CD4-positive, alpha-beta T cell treated with Interleukin-2 at 100 ng/mL for 4 hours (primary cell): ENCODE results near the gene GNAQ.
A peak's percentile ranks its signal among the peaks of the same experiment; 100 is the strongest.
"Not testable (repeated sequence)": the region's sequence is repeated elsewhere in the genome, so short reads cannot be mapped to it uniquely, and the experiment has no call there.

Source experiments
- DNase-seq: peaks from one replicate; pipeline ENCODE4 v3.0.0-alpha.2; 2020; ENCODE audit warnings: low spot score

GNAQ gene

GRCh38 chr9:77729177-77729576 lies 302.4 kb downstream of the GNAQ start:
- DNase-seq, result no peak

DNA sequence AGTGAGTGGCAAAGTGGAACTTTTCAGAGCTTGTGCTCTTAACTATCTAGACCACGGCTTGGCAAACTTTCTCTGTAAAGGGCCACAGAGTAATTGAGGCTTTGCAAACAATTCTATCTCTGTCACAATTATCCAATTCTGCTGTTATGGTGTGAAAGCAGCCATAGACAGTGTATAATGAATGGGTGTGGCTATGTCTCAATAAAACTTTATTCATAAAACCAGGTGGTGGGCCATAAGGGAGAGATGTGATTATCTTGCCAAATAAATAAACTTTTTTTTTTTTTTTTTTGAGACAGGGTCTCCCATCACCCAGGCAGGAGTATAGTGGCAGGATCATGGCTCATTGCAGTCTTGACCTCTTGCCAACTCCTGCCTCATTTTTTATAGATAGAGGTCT lies 304.8 kb downstream of the GNAQ start:
- no peak for DNase-seq

- DNase-seq, result no peak
Observed at GRCh38 chr9:77726289-77726688, 305.3 kb downstream of the GNAQ start.

DNA sequence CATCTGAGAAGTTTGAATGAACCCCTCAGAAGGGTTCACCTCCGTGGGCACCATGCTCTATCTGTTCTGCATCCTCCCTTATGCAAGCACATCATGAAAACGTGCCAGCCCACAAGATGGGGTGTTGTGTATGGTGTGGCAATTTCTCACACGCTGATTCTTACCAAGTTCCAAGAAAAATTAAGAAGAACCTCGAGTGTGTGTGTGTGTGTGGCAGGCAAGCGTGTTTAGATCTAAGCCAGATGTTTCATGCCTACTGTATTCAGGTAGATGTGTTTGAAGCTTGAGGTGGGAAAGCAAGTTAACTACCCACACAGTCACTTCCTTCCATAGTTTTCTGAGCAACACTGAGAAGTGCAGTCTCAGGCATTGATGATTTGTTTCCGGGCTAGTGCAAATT lies 305.8 kb downstream of the GNAQ start:
- DNase-seq, result peak; percentile 14

DNA sequence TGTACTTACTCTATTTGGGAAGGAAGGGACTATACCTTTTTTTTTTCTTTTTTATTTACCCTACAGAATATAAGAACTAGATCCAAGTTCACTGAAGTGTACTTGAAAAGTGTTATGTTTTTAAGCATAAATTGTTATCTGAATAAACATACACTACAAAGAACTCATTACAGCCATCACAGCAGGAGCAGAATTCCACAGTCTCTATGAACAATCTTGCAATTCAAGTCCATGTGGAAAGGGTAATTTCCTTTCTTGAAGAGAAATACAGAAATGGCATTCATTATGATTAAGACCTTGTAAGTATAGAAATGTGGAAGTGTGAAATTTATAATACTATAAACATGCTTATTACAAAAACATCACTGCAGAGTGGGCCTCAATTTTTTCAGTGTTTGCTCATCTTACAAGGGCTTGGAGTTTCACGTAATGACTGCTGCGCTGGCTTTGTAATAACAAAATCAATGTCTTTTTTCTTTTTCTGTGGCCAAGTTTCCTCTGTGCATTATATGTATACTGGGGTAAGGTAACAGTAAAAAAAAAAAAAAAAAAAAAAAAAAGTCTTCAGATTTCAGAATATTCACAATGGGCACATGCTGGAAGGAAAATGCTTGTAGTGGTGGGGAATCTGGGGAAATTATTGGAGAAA lies 306.4 kb downstream of the GNAQ start:
- DNase-seq, result no peak

- DNase-seq, result not testable (repeated sequence)
Observed at GRCh38 chr9:77721156-77721555, 310.5 kb downstream of the GNAQ start.

- DNase-seq, result no peak
Observed at GRCh38 chr9:77719321-77719720, 312.3 kb downstream of the GNAQ start.

GRCh38 chr9:77718298-77718640 lies 313.3 kb downstream of the GNAQ start:
- not testable (repeated sequence) for DNase-seq

GRCh38 chr9:77717608-77718297 lies 313.9 kb downstream of the GNAQ start:
- not testable (repeated sequence) for DNase-seq

DNA sequence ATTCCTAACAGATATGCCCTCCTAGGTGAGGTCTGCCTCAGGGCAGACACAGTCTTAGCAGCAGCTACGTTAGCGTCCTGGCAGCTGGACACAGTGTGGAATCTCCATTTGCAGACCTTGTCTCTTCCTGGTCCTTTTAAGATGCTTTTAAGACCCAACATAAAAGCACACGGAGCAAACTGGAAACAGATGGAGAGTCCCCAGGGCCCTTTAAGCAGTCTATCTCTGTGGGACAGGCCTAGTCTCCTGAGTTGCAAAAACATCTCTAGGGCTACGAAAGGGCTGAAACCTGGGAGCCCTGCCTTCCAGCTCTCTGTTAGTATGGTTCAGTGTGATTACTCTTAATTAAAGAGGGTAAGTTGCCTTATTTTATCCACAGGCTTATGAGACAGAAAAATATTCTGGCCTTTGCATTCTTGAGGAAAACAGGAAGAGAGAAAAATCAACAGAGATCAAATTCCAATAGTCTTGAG lies 317.5 kb downstream of the GNAQ start:
- no peak for DNase-seq

GRCh38 chr9:77712533-77713130 lies 319.0 kb downstream of the GNAQ start:
- no peak for DNase-seq

DNA sequence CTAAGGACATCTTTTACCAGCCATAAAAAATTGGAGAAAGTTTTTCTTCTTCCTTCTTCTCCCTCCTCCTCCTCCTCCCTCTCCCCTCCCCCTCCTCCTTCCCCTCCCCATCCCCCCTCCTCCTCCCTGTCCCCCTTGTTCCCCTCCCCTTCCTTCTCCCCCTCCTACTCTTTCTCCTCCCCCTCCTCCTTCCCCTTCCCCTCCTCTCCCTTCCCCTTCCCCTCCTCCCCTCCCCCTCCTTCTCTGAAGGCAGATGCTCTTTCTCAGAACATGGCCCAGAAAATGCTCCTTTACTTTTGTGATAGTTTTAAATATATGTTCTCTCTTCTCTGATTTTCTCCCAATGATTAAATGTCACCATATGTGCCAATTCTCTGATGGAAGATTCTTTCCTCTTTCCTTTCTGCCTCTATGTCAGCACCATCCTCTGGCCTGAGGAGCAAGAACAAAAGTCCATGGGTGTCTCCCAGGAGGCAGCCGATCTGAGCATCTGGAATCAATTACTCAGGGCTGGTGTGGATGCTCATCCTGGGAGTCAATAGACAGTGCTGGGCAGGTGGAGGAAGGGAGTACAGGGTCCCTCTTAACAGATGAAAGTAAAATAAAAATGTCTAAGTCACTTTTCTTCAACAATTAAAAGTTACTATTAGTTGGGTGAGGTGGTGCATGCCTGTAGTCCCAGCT lies 320.5 kb downstream of the GNAQ start:
- no peak for DNase-seq

DNA sequence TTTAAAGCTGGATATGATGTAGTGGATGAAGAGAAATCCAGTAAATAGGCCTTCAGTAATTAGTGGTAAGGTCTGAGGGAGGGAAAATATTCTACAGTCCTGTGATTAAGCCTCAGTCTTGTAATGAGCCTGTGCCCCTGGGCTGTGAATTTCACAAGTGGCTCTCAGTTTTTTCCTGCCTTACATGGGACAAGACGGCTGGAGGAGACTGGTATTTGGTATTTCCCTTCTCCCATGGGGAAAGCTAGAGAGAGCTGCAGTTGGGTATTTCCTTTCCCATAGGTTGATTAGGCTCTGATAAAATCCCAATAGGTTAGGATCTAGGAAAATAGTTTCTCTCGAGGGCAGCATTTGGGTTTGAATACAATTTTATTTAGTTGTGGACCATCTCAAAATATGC lies 321.3 kb downstream of the GNAQ start:
- DNase-seq, result no peak

DNA sequence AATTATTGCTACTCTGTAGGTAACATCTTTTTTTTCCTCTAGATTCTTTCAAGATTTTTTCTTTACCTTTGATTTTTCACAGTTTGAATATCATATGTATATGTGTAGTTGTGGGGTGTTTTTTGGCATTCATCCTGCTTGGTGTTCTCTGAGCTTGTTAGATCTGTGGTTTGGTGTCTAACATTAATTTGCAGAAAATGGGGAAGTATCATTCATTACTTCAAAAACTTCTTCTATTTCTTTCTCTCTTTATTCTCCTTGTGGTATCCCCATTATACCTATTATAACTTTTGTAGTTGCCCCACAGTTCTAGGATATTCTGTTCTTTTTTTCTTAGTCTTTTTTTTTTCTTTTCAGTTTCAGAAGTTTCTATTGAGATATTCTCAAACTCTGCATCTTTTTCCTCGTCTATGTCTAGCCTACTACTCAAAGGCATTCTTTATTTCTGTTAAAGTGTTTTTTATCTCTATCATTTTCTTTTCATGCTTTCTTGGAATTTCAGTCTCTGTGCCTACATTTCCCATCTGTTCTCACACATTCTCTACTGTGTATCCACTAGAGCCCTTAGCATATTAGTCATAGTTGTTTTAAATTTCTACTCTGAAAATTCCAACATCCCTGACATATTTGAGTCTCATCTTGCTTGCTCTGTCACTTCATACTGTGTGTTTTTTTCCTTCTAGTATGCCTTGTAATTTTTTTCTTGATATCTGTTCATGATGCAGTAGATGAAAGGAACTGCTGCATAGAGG lies 323.4 kb downstream of the GNAQ start:
- DNase-seq, result no peak

DNA sequence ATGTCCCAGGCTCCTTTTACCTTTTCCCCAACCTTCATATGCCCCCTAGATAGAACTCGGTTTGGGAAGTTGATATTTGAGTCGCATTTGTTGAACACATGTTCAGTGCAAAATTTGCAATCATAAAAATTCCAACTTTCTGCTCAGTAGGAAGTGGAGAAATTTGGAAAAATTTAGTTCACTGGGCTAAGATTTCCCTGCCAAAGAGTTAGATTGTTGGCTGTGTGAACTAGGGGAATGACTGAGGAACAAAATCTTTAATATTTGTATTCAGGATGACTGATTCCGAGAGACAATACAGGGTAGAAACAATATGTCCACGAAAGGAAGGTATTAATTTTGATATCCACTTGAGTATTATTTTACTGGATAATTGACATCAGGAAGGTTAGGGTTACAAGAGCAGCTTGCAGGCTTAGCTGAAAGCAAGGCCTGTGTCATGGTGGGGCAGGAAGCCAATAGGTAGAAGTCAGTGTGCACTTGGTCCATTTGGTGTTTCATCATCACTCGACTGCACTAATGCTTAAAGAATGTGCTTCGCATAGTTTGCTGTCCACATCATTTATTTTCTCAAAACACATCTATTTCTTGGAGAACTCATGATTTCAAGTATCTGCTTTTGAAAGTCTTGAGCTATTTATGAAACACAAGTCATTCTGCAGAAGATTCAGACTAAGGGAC lies 324.1 kb downstream of the GNAQ start:
- no peak for DNase-seq

- no peak for DNase-seq
Observed at GRCh38 chr9:77705636-77706035, 326.0 kb downstream of the GNAQ start.

- not testable (repeated sequence) for DNase-seq
Observed at GRCh38 chr9:77702521-77703390, 328.9 kb downstream of the GNAQ start.

DNA sequence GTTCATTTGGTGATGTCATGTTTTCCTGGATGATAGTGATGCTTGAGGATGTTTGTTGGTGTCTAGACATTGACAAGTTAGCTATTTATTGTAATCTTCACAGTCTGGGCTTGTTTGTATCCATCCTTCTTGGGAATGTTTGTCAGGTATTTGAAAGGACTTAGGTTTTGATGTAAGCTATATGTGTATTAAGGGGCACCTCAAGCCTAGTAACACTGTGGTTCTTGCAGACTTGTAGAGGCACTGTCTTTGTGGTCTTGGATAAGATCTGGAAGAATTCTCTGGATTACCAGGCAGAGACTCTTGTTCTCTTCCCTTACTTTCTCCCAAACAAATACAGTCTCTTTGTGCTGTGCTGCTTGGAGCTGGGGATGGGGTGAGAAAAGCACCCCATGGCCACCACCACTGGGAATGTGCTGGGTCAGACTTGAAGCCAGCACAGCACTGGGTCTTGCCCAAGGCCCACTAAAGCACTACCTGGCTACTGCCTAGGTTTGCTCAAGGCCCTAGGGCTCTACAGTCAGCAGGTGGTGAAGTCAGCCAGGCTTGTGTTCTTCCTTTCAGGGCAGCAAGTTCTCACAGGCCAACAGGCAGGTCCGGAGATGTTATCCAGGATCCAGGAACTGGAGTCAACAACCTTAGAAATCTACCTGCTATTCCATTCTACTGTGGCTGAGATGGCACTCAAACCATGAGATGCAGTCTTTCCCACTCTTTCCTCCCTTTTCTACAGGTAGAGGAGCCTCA lies 334.2 kb downstream of the GNAQ start:
- DNase-seq, result no peak

- not testable (repeated sequence) for DNase-seq
Observed at GRCh38 chr9:77690723-77691122, 340.9 kb downstream of the GNAQ start.

- DNase-seq, result not testable (repeated sequence)
Observed at GRCh38 chr9:77690119-77690518, 341.5 kb downstream of the GNAQ start.
